ENCODE results near the gene ATXN10.

GRCh38 chr22:45885171-45885840 lies 213.7 kb downstream of the ATXN10 start:
- TF ChIP-seq ZSCAN29 (CRISPR knock-in tag; conservative IDR thresholded peaks at IDR 0.05) (no peak), HNRNPK (IDR thresholded peaks at IDR 0.05; ENCODE audit: low read depth, low read length, poor library complexity, severe bottlenecking) (no peak), RAD21 (CRISPR knock-in tag; IDR thresholded peaks at IDR 0.05) (no peak), SP2 (CRISPR knock-in tag; IDR thresholded peaks at IDR 0.05) (no peak), SMYD3 (CRISPR knock-in tag; IDR thresholded peaks at IDR 0.05) (no peak), POLR2A (IDR thresholded peaks at IDR 0.05; ENCODE audit: insufficient read depth in 1 of 2, low read depth in 2 of 2, low read length in 2 of 2) (no peak), TCF7L2 (IDR thresholded peaks at IDR 0.05; ENCODE audit: low read depth, low read length) (no peak), ELF1 (CRISPR knock-in tag; IDR thresholded peaks at IDR 0.05) (no peak), CBX2 (IDR thresholded peaks at IDR 0.05; ENCODE audit: low read depth, low read length) (no peak), CBX2 (CRISPR knock-in tag; IDR thresholded peaks at IDR 0.05; ENCODE audit: low read depth) (no peak)
- TF ChIP-seq, protein P1, sequence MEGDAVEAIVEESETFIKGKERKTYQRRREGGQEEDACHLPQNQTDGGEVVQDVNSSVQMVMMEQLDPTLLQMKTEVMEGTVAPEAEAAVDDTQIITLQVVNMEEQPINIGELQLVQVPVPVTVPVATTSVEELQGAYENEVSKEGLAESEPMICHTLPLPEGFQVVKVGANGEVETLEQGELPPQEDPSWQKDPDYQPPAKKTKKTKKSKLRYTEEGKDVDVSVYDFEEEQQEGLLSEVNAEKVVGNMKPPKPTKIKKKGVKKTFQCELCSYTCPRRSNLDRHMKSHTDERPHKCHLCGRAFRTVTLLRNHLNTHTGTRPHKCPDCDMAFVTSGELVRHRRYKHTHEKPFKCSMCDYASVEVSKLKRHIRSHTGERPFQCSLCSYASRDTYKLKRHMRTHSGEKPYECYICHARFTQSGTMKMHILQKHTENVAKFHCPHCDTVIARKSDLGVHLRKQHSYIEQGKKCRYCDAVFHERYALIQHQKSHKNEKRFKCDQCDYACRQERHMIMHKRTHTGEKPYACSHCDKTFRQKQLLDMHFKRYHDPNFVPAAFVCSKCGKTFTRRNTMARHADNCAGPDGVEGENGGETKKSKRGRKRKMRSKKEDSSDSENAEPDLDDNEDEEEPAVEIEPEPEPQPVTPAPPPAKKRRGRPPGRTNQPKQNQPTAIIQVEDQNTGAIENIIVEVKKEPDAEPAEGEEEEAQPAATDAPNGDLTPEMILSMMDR (CRISPR knock-in tag; IDR thresholded peaks at IDR 0.05), result no peak

Data from HepG2 (cell line).